Rectal smooth muscle tissue (tissue), 1 donor: ENCODE measurements around the gene NUP214.
A peak's percentile ranks its signal among the peaks of the same experiment; 100 is the strongest.

Experiments
- H3K27ac ChIP-seq: one replicate; pipeline ENCODE4 v1.7.0; 2013; ENCODE audit warnings: low read depth, low read length, inconsistent platforms
- H3K27me3 ChIP-seq: one replicate; pipeline ENCODE4 v1.7.0; 2013; ENCODE audit warnings: low read length; ENCODE audit not compliant: control insufficient read depth, insufficient read depth
- H3K36me3 ChIP-seq: one replicate; pipeline ENCODE4 v1.7.0; 2013; ENCODE audit warnings: low read length; ENCODE audit not compliant: control insufficient read depth, insufficient read depth
- H3K4me1 ChIP-seq: one replicate; pipeline ENCODE4 v1.7.0; 2013; ENCODE audit warnings: low read length; ENCODE audit not compliant: control insufficient read depth, insufficient read depth
- H3K4me3 ChIP-seq: one replicate; pipeline ENCODE4 v1.7.0; 2013; ENCODE audit warnings: low read length
- H3K9ac ChIP-seq: one replicate; pipeline ENCODE4 v1.7.0; 2013; ENCODE audit warnings: low read length

Gene NUP214

GRCh38 chr9:131091352-131091992 lies 33.9 kb upstream of the NUP214 start:
- Histone ChIP-seq H3K4me1 (no peaks in the 10 kb centered on the region), H3K9ac (no peak overlapping the region), H3K27me3 (peaks cover 17% of the 10 kb centered on the region), H3K27ac (no peak overlapping the region), H3K4me3 (no peak overlapping the region), H3K36me3 (no peaks in the 10 kb centered on the region)

DNA sequence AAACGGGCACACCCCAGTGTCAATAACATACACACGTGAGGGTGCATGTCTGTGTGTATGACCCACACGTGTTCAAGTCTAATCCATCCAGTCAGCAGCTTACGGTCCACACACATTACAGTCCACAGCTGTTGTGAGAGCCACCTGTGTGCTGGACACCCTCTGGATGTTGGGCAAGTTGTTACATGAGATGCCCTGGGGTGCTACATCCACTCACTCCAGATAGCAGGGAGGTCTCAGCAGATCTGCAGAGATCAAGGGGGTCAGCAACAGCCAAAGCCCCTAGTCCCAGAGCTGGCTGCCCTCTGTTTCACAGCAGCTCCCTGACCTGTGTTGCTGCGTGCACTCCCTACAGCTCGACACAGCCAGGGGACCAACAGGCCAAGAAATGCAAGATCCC lies 33.4 kb upstream of the NUP214 start:
- peaks cover 17% of the 10 kb centered on the region for H3K27me3 ChIP-seq
- H3K4me1 ChIP-seq: no peaks in the 10 kb centered on the region
- no peak overlapping the region for H3K9ac ChIP-seq
- H3K27ac ChIP-seq: no peak overlapping the region
- H3K4me3 ChIP-seq: no peak overlapping the region
- no peaks in the 10 kb centered on the region for H3K36me3 ChIP-seq

- no peaks in the 10 kb centered on the region for H3K4me1 ChIP-seq
- no peak overlapping the region for H3K4me3 ChIP-seq
- H3K27me3 ChIP-seq: peaks cover 17% of the 10 kb centered on the region
- H3K36me3 ChIP-seq: no peaks in the 10 kb centered on the region
- H3K27ac ChIP-seq: no peak overlapping the region
- H3K9ac ChIP-seq: no peak overlapping the region
Measured at GRCh38 chr9:131092548-131093440, 32.6 kb upstream of the NUP214 start.

DNA sequence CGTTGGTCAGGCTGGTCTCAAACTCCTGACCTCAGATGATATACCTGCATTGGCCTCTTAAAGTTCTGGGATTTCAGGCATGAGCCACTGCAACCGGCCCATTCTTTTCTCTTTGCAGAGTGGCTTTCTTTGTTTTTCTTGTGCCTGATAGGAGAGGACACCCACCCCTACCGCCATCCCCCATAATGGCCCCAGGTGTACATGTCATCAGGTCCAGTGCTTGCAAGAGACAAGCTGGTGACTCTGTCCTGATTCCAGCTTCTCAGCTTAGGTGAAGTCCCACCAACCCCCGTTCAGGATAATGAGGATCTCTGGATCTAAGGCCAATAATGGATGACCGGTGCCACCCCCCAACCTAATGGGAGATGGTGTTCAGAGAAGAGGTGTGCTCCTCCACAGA lies 31.4 kb upstream of the NUP214 start:
- H3K9ac ChIP-seq: no peak overlapping the region
- no peak overlapping the region for H3K4me3 ChIP-seq
- H3K27ac ChIP-seq: no peak overlapping the region
- H3K4me1 ChIP-seq: no peaks in the 10 kb centered on the region
- H3K27me3 ChIP-seq: peaks cover 17% of the 10 kb centered on the region
- no peaks in the 10 kb centered on the region for H3K36me3 ChIP-seq

GRCh38 chr9:131094622-131095021 lies 30.8 kb upstream of the NUP214 start:
- Histone ChIP-seq H3K27ac (no peak overlapping the region), H3K27me3 (peaks cover 17% of the 10 kb centered on the region), H3K4me1 (no peaks in the 10 kb centered on the region)

GRCh38 chr9:131095666-131096268 lies 29.6 kb upstream of the NUP214 start:
- Histone ChIP-seq H3K9ac (no peak overlapping the region), H3K36me3 (no peaks in the 10 kb centered on the region), H3K27ac (no peak overlapping the region), H3K27me3 (peaks cover 17% of the 10 kb centered on the region), H3K4me1 (no peaks in the 10 kb centered on the region), H3K4me3 (no peak overlapping the region)

More at GRCh38 chr9:131094622-131095021, 30.8 kb upstream of the NUP214 start:
- Histone ChIP-seq H3K4me3 (no peak overlapping the region), H3K36me3 (no peaks in the 10 kb centered on the region), H3K9ac (no peak overlapping the region)

DNA sequence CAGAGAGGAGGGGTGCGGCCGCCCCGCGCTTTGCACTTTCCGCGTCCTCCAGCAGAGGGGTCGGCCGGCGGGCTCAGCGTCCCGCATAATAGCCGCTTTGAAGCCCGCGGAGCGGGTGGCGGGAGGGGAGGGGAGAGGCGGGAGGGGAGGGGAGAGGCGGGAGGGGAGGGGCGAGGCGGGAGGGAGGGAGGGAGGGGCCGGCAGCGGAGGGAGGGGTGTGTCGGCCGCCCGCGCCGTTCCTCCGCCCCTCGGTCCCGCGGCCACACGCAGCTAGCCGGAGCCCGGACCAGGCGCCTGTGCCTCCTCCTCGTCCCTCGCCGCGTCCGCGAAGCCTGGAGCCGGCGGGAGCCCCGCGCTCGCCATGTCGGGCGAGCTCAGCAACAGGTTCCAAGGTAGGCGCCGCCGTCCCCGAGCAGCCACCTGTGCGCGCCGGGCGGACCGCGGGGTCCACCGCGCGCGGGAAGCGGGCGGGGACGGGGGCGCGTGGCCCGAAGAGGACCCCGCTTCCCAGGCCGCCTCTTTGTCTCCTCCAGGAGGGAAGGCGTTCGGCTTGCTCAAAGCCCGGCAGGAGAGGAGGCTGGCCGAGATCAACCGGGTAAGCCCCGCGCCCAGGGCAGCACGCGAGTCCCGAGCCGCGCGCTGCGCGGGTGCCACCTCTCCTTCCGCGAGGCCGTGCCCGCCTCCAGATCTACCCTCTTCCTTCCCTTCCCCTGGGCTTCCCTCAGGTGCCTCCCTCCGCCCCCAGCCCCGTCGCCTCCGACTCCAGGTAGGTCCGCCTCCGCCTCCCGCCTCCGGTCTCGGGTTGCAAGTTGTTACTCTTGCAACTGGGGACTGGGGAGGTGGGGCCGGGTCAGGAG lies 28.9 kb upstream of the NUP214 start, which contains the start of gene AIF1L:
TSS of gene AIF1L (plus strand) at position 263 of the 857 bp plus-strand sequence. CDS start at position 362, 99 bp downstream.
- Histone ChIP-seq H3K36me3 (no peaks in the 10 kb centered on the region), H3K27ac (no peak within 1 kb of the TSS), H3K27me3 (peaks cover 17% of the 10 kb centered on the region), H3K9ac (no peak within 1 kb of the TSS), H3K4me3 (peak within 1 kb of the TSS; percentile 52), H3K4me1 (no peaks in the 10 kb centered on the region)

DNA sequence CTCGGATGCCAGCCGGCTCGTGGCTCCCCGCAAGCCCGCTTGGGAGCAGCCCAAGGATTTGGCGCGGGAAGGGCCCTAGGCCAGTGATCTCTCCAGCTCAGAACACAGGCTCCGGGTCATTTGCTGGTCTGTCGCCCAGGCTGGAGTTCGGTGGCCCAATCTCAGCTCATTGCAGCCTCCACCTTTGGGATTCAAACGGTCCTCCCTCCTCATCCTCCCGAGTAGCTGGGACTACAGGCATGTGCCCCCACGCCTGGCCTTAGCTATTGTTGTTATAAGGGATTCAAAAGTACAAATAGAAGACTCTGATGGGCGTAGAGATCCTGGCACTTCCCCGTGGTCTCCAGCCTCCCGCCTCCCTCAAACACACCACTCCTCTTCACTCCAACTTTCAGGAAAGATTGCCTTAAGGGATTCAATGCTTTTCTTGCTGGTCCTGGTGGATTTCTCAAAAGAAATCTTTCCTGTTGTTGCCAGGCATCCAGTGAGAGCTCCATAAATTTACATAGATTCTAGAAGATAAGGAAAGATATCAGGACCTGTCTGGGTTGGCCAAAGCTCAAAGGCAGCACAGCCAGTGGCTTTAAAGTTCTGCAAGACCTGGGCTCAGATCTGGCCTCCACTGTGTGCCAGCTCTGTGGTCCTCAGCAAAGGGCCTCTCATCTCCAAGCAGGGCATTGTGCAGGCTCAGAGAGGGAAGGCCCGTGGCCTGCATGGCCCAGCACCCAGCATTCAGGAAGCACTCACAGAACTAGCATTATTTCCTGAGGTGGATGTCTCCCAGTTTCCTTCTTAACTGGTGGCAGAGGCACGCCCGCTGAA lies 28.0 kb upstream of the NUP214 start:
- H3K4me1 ChIP-seq: no peaks in the 10 kb centered on the region
- H3K27ac ChIP-seq: no peak overlapping the region
- H3K4me3 ChIP-seq: peak overlapping the region; percentile 52
- no peak overlapping the region for H3K9ac ChIP-seq
- no peaks in the 10 kb centered on the region for H3K36me3 ChIP-seq
- H3K27me3 ChIP-seq: peaks cover 17% of the 10 kb centered on the region

DNA sequence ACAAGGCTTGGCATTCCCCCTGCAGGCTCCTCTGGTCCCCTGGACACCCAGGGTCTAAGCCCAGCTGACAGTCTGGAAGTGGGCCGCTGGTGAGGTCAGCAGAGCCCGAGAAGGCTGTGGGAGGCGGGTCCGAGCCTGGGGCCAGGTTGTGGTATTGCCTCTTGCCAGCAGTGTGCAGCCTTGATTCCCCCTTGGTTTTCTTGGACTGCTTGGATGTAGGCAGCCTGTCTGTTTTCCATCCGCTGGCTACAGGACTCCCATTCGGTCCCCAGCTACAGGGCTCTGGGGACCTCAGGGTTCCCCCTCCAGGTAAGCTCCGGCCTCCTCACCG lies 27.5 kb upstream of the NUP214 start:
- H3K27me3 ChIP-seq: peaks cover 14% of the 10 kb centered on the region
- no peaks in the 10 kb centered on the region for H3K36me3 ChIP-seq
- H3K27ac ChIP-seq: no peak overlapping the region
- H3K4me1 ChIP-seq: no peaks in the 10 kb centered on the region
- peak overlapping the region; percentile 12 for H3K4me3 ChIP-seq
- no peak overlapping the region for H3K9ac ChIP-seq

- H3K27me3 ChIP-seq: peaks cover 12% of the 10 kb centered on the region
- H3K4me3 ChIP-seq: peak overlapping the region; percentile 12
- no peak overlapping the region for H3K27ac ChIP-seq
- no peak overlapping the region for H3K9ac ChIP-seq
- H3K36me3 ChIP-seq: no peaks in the 10 kb centered on the region
- no peaks in the 10 kb centered on the region for H3K4me1 ChIP-seq
Measured at GRCh38 chr9:131098391-131099101, 26.8 kb upstream of the NUP214 start.

GRCh38 chr9:131099102-131099606 lies 26.2 kb upstream of the NUP214 start:
- H3K36me3 ChIP-seq: no peaks in the 10 kb centered on the region
- H3K9ac ChIP-seq: no peak overlapping the region
- H3K4me1 ChIP-seq: no peaks in the 10 kb centered on the region
- peaks cover 12% of the 10 kb centered on the region for H3K27me3 ChIP-seq
- H3K27ac ChIP-seq: no peak overlapping the region
- no peak overlapping the region for H3K4me3 ChIP-seq
